Uterus (tissue), 2 donors: ENCODE data around the gene PIM2.

Experiments
- POLR2A ChIP-seq, 2 donors: fragments of 450-650 bp; IDR thresholded peaks; one replicate each; pipeline ENCODE4 v1.6.1; 2016; ENCODE audit warnings: antibody characterized with exemption in 2 of 2, mild to moderate bottlenecking in 1 of 2, moderate library complexity in 1 of 2
- TF ChIP-seq, protein P1 (sequence below), 4 experiments: fragments of 200-600 bp in 2 of 4; fragments of 450-650 bp in 2 of 4; sonication (generic) in 2 of 4; IDR thresholded peaks; one replicate each; pipeline ENCODE4 v1.5.1; 2016 to 2019; ENCODE audit warnings: antibody characterized with exemption in 4 of 4, mild to moderate bottlenecking in 2 of 4, moderate library complexity in 1 of 4

- TF ChIP-seq POLR2A (IDR thresholded peaks at IDR 0.05) = no peak
- TF ChIP-seq, protein P1, sequence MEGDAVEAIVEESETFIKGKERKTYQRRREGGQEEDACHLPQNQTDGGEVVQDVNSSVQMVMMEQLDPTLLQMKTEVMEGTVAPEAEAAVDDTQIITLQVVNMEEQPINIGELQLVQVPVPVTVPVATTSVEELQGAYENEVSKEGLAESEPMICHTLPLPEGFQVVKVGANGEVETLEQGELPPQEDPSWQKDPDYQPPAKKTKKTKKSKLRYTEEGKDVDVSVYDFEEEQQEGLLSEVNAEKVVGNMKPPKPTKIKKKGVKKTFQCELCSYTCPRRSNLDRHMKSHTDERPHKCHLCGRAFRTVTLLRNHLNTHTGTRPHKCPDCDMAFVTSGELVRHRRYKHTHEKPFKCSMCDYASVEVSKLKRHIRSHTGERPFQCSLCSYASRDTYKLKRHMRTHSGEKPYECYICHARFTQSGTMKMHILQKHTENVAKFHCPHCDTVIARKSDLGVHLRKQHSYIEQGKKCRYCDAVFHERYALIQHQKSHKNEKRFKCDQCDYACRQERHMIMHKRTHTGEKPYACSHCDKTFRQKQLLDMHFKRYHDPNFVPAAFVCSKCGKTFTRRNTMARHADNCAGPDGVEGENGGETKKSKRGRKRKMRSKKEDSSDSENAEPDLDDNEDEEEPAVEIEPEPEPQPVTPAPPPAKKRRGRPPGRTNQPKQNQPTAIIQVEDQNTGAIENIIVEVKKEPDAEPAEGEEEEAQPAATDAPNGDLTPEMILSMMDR (IDR thresholded peaks at IDR 0.05) = no peak
Measured at GRCh38 chrX:48902135-48902534, 16.7 kb downstream of the PIM2 start.
